GM18508 (cell line): Measurements from ENCODE around the gene HOXD11.

Source experiments
- ATAC-seq: cut with Tn5 transposase; IDR thresholded peaks from one replicate; pipeline ENCODE4 v1.9.1; 2021; ENCODE audit warnings: moderate number of reproducible peaks; ENCODE audit not compliant: insufficient read depth, unreplicated experiment

Gene HOXD11

DNA sequence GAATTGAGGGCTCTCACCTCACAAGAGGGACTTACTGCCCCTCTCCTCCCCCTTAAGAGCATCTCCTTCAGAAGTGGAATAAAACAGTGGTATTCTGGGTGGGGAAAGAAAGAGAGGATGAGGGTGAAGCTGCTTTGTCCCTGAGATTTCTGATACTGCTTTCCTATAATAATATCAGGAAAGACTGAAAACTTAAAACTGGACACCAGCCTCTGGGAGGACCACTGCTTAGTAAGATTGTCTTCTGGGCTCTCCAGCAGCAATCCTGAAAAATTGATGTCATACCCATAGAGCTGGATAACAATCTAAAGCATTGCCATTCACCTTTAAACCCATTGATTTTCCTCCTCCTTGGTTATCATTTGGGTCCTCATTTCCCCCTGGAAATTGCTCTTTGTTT is 39.6 kb downstream of the HOXD11 start:
- no peak for ATAC-seq

GRCh38 chr2:176147210-176147799 is 40.2 kb downstream of the HOXD11 start:
- no peak for ATAC-seq

DNA sequence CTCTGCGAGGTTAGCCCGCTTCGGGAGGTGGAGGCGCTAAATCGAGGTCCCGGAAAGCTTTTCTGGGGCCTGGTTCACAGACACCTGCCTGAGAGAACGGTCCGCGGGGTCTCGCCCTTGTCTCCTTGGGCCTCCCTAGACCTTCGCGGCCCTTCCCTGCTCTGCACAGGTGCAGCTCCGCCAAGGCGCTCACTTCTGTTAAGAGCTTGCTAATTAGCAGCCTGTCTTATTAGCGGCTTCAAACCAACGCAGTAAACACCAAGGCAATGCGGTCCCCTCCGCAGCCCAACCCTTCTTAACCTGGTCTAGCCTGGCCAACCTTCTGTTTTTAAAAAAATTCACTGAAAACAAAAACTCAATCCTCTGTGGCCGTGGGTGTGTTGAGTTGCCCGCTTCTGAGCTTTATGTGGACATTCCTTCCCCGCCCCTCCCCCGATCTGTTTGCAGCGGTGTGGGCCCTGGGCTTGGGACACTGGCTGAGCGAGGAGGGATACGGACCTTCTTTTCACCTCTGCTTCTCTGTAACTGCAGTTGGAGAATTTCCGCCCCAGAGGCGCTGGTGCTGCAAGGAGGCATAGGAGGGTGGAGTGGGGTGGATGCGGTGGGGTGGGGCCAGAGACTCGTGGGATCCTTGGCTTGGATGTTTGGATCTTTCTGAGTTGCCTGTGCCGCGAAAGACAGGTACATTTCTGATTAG is 40.9 kb downstream of the HOXD11 start:
- ATAC-seq, result no peak

GRCh38 chr2:176148751-176149421 is 41.8 kb downstream of the HOXD11 start:
- ATAC-seq, result no peak

DNA sequence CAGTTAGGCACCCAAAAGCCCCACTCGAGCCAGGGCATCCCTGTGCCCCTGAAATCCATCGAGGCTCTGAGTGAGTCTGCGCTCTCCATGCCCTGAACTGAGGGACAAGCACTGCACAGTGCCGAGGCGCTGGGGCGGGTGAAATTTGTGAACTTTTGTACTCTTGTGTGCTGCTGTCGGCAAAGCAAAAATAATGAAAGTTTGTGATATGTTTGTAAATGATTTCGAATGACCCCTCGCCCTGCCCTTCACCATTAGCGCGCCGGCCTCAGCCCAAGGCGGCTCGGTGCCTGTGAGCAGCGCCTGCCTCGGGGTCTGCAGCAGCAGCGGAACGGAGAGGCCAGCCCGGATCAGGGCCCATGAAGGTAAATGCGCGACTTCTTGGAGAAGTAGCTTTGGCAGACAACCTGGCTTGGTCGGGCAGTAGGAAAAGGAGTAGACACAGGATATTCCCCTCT is 42.4 kb downstream of the HOXD11 start:
- no peak for ATAC-seq

DNA sequence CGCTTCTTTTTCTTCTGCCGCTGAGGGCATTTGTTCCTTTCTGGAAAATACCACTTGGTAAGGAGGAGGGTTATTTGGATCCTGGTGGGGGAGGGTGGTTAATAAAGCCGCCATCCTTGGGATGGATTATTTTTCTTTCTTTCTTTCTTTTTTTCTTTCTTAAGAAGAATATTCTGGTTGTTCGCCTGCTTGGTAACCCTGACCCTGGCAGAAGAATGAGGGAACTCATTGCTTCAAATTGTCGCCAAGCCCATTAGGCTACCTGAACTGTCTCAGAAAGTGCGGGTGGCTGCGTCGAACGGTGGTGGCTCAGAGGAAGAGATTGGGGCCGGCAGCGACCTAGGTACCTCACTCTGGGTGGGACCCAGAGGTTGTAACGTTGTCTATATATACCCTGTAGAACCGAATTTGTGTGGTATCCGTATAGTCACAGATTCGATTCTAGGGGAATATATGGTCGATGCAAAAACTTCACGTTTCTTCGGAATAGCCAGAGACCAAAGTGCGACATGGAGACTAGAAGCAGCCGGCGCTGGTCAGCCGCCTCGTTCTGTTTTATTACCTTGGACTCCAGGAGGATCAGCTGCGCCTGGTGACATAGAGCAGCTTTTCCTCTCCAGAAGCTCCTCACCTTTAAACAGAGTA is 43.0 kb downstream of the HOXD11 start:
- ATAC-seq, result no peak

DNA sequence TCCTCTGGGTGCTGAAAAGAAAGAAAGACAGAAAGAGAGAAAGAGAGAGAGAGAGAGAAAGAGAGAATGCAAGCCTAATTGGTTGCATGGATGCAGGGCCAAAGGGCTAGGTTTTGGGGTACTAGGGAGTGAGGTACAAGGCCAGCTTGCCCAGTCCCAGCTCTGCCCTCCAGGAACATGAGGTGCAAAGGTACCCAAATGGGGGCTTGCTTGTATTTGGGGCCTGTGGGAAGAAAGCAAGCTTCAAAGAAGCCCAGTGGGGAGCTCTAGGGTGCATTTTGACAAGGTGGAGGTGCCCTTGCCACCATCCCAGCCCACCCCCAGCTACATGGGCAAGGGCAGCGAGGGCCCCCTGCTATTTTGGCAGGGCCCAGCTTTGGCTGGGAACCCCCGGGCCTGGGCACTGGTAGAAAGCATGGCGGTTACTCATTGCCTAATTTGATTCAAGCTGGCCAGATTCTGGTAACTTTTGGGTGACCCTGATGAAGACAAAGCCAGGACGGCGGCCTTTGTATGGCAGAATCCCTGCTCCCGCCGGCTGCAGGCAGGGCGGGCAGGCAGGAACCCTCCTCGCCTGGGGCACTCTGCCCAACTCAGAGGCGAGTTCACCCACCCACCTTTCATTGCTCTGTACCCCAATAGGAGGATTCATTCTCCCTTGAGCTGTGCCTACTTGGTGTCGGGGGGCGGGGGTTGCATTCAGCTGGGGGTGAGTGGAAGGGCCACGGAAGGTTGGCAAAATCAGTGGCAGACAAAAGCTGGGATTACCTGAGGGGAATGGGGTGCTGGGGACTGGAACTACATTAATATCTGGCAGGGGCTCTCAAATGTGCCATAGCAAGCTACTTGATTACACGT is 43.7 kb downstream of the HOXD11 start:
- no peak for ATAC-seq

- ATAC-seq, result no peak
Observed at GRCh38 chr2:176151442-176152287, 44.6 kb downstream of the HOXD11 start, which contains the start of gene HOXD4. TSS of gene HOXD4 (plus strand) at chr2:176151550. CDS start at chr2:176151634, 84 bp downstream.

GRCh38 chr2:176152350-176153181 is 45.5 kb downstream of the HOXD11 start:
- no peak for ATAC-seq

DNA sequence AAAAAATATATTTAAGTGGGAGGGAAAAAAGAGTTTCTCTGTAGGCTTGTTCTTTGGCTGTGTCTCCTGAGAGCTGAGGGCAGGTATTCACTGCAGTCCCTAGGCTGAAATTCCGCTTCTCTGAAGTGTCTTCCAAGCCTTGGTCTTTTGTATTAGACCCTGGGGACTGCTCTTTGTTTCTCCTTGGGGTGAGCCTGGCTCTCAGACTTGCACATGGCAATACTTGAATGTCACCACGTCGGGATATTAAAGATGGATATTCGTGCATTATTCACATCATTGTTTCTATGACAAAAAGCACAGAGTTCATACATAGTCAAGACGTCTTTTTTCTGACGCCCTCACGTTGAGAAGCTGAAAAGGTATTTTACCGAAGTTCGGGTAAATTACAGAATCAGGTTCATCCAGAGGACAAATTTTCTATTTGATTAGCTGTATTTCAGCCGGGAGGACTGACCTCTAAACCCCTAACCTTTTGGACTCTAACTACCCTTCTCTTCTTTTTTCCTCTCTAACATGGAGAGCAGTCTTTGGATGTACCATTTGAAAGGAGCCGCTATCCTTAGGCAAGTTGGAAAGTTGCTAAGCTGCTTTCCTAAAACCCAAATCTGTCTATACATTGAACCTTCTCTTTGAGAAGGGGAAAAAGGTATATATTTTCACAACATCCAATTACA is 47.6 kb downstream of the HOXD11 start:
- ATAC-seq, result no peak

GRCh38 chr2:176155356-176156044 is 48.4 kb downstream of the HOXD11 start:
- no peak for ATAC-seq

DNA sequence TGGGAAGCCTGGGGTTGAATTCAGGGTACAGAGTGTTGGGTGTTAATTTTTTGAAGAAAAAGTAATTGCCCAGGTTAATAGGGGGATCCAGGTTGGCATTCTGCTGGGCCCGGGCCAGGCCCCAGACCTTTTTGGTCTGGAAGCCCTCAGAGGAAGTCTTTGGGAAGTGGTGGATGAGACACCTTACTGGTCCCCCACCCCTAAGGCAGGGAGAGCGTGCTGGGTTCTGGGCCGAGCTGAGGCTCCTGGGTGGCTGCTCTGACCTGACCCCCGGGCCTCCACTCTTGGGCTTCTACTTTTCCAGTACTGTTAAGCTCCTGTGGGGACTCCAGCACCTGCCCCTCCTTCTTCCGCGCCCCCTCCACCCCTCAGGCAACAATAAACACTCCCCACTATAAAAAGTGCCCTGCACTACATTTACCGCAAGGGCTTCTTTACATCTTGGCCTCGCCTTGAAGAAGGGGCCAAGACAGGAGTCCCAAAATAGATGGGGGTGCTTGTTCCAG is 49.3 kb downstream of the HOXD11 start:
- no peak for ATAC-seq

DNA sequence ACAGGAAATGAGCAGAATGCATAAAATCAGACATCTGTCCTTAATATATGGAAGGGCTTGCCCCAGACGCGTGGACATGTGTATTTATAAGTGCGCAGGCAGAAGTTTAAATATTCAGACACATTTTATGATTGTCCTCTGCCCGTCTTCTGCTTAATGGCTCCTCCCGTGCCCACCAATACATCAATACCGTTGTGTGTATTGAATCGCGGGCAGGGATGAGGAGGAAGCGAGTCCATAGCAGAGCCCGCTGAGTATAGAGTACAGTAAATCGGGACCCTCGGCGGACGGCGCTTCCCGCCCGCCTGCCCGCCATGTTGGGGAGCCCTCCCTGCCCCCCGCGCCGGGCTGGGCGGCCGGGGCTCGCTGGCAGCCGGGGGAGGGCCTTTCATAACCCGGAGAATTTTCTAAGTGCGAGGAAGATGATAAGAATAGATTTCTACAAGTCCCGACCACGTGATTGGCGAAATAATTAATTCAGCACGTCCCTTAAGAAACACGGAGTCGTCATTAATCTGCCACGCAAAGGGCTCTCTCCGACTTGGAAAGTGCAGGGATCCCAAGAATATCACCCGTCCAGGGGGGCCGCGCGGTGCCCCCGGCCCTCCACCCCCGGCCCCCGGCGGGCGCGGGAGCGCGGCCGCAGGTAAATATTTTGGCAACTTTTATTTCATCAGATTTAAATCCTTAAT is 49.9 kb downstream of the HOXD11 start, which contains the start of gene HOXD3:
HOXD3 (plus strand) TSS at position 501 of the 692 bp plus-strand sequence. CDS start 11,808 bp downstream, outside the sequence.
- ATAC-seq, result no peak

DNA sequence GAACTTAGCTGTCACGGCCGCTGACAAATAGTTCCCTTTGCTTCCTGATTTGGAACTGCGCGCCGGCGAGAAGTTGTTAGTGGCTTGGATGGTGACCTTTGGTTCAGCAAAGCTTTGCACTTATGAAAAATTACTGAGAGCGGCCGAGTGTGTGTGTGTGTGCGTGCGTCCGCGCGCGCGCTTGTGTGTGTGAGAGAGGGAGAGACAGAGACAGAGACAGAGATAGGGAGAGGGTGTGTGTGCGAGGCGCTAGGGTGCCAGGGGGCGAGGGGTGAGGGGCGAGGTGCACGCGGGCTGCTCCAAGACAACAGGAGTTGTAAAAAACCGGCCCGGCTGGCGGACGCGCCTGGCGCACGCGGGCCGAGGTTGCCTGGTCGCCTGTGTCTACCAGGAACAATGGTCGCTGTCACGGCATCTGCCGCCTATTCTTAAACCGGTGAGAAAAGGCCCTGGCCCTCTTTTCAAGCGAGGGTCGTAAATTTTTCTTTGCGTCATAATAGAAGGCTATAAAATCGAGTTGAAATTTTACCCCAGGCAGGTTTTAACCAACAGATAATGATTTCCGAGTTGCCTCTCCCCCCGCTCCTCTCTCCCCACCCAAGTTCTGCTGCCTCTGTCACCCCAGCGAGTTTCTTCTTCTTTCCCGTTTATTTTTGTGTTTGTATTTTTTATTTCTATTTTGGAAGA is 50.6 kb downstream of the HOXD11 start:
- no peak for ATAC-seq

DNA sequence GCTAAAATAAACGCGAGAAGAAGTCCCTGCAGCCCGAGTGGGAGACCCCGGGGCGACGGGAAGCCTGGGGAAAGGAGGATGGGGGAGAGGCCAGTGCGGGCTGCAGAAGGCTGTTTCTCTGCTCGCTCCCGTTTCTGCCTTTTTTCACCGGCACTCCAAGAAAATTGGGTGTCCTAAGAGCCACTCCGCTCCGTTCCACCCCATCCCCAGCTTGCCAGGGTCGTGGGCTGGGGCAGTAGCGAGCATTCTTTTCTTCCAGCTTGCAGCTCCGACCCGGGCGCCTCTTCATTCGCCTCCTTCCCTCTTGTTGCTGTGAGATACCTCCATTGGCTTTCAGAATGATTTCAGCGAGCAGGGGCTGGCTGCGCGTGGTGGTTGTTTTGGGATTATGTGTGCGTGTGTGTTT is 51.1 kb downstream of the HOXD11 start:
- ATAC-seq, result no peak
